Erythroblast (primary cell): ENCODE results near the gene ABCA1.

Experiments
- GATA1 ChIP-seq: IDR thresholded peaks from 2 replicates; pipeline ENCODE4 v1.6.1; 2011; ENCODE audit warnings: low read depth, mild to moderate bottlenecking, control low read depth, low read length, moderate library complexity
- POLR2A ChIP-seq: IDR thresholded peaks from 2 replicates; pipeline ENCODE4 v1.6.1; 2011; ENCODE audit warnings: mild to moderate bottlenecking, low read length

- no peak for TF ChIP-seq POLR2A
- no peak for TF ChIP-seq GATA1
These were observed 41.9 kb downstream of the ABCA1 start for GRCh38 chr9:104885818-104886709.
